Activated CD4-positive, alpha-beta T cell treated with anti-CD3 and anti-CD28 coated beads, Interleukin-2, amount 10 ng/mL, durations not matched to agents 7 days and 5 days (primary cell): ENCODE results near the gene CALY. TPM values are rescaled to one million over a fixed set of nuclear protein-coding genes. Genes with fewer than 3 reads are reported as not detected.

Source experiments
- CTCF ChIA-PET: fragments of 350-600 bp; sonication (Branson Sonifier 250); formaldehyde crosslinking; loops from one replicate; lab custom pipeline; 2021; ENCODE audit warnings: antibody characterized with exemption; lab: Charles Lee
- POLR2A ChIA-PET: fragments of 350-600 bp; sonication (Branson Sonifier 250); formaldehyde crosslinking; loops from one replicate; lab custom pipeline; 2021; ENCODE audit warnings: antibody characterized with exemption; lab: Charles Lee
- DNase-seq: peaks from one replicate; pipeline ENCODE4 v3.0.0-alpha.2; 2020
- H3K27ac Mint-ChIP-seq: one replicate; pipeline ENCODE4 v1.8.0; 2021; ENCODE audit warnings: mild to moderate bottlenecking, moderate library complexity, mixed read lengths
- H3K27me3 Mint-ChIP-seq: one replicate; pipeline ENCODE4 v1.8.0; 2021; ENCODE audit warnings: mixed read lengths
- H3K36me3 Mint-ChIP-seq: one replicate; pipeline ENCODE4 v1.8.0; 2021; ENCODE audit warnings: low read depth, mixed read lengths
- H3K4me1 Mint-ChIP-seq: one replicate; pipeline ENCODE4 v1.8.0; 2021; ENCODE audit warnings: mixed read lengths
- H3K4me3 Mint-ChIP-seq: one replicate; pipeline ENCODE4 v1.8.0; 2021; ENCODE audit warnings: mild to moderate bottlenecking, moderate library complexity, mixed read lengths
- H3K9me3 Mint-ChIP-seq: one replicate; pipeline ENCODE4 v1.8.0; 2021; ENCODE audit warnings: mixed read lengths
- total RNA-seq, 2 experiments: library from RNA; stranded (reverse); gene quantifications; one replicate each; pipeline ENCODE4 v1.2.3, GENCODE V29; 2021

The CALY gene
- total RNA-seq, 2 experiments from 2014 or later = not detected

DNA sequence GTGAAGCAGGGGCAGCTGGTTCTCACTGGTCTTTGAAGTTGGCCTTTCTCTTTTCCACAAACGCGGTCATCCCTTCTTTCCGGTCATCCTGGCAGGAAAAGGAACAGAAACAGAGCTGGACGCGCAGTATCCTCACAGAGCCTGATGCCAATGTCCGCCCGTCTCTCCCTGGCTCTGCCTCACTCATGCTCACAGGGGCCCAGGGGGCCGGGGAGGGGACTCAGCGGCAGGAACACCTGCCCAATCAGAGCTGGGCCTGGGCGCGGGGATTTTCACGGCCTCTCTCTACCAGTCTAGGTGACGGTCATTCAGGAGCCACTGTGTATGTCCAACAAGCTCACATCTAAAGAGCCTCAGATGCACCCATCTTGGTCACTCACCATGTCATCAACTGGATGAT is 26.1 kb upstream of the CALY start:
- no peak overlapping the region for H3K27ac Mint-ChIP-seq
- no peak for DNase-seq
- no peaks in the 10 kb centered on the region for H3K27me3 Mint-ChIP-seq
- H3K4me3 Mint-ChIP-seq = no peak overlapping the region
- H3K36me3 Mint-ChIP-seq = peaks cover 4% of the 10 kb centered on the region
- H3K9me3 Mint-ChIP-seq = no peaks in the 10 kb centered on the region
- no peaks in the 10 kb centered on the region for H3K4me1 Mint-ChIP-seq
- ChIA-PET POLR2A (no interaction called here), CTCF (interaction anchor here (0.5 to 2.0 kb wide), 2 partner anchors 48 to 50 kb away, joined by 3 to 5 read pairs; no protein-coding TSS in a partner anchor)

DNA sequence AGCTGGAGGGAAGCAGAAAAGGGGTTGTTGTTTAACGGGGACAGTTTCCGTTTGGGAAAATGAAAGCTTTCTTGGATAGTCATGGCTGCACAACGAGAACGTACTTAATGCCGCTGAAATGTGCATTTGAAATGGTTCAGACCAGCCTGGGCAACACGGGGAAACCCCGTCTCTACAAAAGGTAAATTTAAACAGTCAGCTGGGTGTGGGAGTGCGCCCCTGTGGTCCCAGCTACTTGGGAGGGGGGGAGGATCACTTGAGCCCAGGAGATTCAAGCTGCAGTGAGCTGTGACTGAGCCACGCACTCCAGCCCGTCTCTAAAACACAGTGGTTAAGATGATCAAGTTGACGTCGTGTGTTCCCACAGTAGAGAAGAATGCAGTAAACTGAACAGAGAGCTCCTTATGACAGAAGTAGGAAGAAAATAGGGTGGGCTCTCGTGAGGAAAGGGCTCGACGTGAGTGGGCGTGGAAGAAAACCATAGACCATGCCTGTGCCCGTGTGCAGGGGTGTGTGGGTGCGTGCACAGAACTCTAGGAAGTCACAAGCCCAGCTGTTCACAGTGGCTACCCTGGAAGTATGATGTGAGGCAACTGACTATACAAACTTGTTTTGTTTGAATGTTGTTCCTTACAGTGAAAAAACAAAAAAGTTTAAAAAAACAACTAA is 25.2 kb upstream of the CALY start:
- POLR2A ChIA-PET = no interaction called here
- no peaks in the 10 kb centered on the region for H3K9me3 Mint-ChIP-seq
- H3K36me3 Mint-ChIP-seq = peaks cover 2% of the 10 kb centered on the region
- no peak overlapping the region for H3K4me3 Mint-ChIP-seq
- no peak overlapping the region for H3K27ac Mint-ChIP-seq
- CTCF ChIA-PET = interaction anchor here (1.1 to 2.0 kb wide), 4 partner anchors 8 to 47 kb away, joined by 3 to 8 read pairs (median 5); no protein-coding TSS in a partner anchor
- H3K4me1 Mint-ChIP-seq = no peaks in the 10 kb centered on the region
- no peak for DNase-seq
- no peaks in the 10 kb centered on the region for H3K27me3 Mint-ChIP-seq

DNA sequence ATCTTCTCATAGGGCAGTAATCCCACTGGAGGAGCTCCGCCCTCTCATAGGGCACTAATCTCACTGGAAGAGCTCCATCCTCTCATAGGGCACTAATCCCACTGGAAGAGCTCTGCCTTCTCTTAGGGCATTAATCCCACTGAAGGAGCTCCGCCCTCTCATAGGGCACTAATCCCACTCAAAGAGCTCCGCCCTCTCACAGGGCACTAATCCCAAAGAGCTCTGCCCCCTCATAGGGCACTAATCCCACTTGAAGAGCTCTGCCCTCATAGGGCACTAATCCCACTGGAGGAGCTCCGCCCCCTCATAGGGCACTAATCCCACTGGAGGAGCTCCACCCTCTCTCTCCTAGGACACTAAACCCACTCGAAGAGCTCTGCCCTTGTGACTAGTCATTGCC is 24.5 kb upstream of the CALY start:
- peaks cover 2% of the 10 kb centered on the region for H3K36me3 Mint-ChIP-seq
- no peaks in the 10 kb centered on the region for H3K9me3 Mint-ChIP-seq
- no peak overlapping the region for H3K27ac Mint-ChIP-seq
- POLR2A ChIA-PET = no interaction called here
- H3K4me1 Mint-ChIP-seq = peaks cover under 1% of the 10 kb centered on the region
- no peak overlapping the region for H3K4me3 Mint-ChIP-seq
- no peak for DNase-seq
- CTCF ChIA-PET = interaction anchor here (0.7 to 2.0 kb wide), 5 partner anchors 9 to 46 kb away, joined by 3 to 8 read pairs (median 5); no protein-coding TSS in a partner anchor
- no peaks in the 10 kb centered on the region for H3K27me3 Mint-ChIP-seq

DNA sequence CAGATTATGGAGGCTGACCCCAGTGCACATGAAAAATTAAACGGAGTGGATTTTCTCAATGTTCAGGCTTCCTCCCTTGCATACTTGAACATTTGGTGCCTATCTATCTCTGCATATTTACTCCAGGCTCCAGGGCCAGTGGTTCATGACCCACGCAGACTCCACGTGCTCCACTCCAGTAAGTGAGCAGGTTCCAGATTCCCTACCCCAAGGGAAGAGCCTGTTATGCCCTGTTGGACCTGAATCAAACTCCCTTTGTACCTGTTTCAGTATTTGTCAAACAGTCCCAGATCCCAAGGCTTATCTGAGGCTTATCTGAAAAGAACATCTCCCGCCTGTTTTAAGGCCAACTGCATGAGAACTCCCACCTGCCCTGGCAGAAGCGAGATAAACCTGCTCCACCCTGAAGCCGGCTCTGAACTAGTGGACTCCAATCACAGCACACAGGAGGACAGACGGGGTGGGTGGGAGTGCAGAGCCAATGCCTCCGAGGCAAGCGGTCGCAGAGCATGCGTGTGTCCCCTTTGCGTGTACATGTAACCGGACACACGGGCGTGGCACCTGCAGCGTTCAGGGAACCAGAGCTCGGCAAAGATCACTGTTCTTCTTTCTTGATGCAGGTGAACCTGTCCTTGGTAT is 23.4 kb upstream of the CALY start:
- ChIA-PET POLR2A (no interaction called here), CTCF (interaction anchor here (1.8 kb wide), 1 partner anchor 31 kb away, joined by 8 read pairs; no protein-coding TSS in a partner anchor)
- Mint-ChIP-seq H3K9me3 (no peaks in the 10 kb centered on the region), H3K4me3 (no peak overlapping the region), H3K36me3 (peaks cover 2% of the 10 kb centered on the region), H3K27me3 (no peaks in the 10 kb centered on the region), H3K27ac (no peak overlapping the region), H3K4me1 (peaks cover 3% of the 10 kb centered on the region)
- DNase-seq = no peak

DNA sequence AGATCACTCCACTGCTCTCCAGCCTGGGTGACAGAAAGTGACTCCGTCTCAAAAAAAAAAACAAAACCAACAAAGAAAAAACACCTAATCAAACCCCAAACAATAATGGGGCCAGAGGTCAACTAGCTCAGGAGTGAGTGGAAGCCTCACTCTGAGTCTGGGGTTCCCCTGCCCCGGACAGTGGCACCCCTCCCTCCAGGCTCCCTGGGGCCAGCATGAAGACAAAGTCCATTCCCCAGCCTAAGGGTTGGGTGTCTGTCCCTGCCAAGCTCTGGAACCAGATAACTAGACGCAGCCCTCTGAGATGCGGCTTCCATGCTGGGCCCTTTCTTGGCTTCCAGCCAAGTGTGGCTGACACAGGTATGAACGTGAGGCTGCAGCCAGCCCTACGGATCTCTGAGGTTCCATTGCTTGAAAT is 22.9 kb upstream of the CALY start:
- H3K4me1 Mint-ChIP-seq = peaks cover 3% of the 10 kb centered on the region
- ChIA-PET POLR2A (no interaction called here), CTCF (interaction anchor here (1.3 kb wide), 1 partner anchor 30 kb away, joined by 3 read pairs; no protein-coding TSS in a partner anchor)
- no peak for DNase-seq
- no peak overlapping the region for H3K27ac Mint-ChIP-seq
- no peaks in the 10 kb centered on the region for H3K27me3 Mint-ChIP-seq
- no peak overlapping the region for H3K4me3 Mint-ChIP-seq
- H3K36me3 Mint-ChIP-seq = peaks cover 2% of the 10 kb centered on the region
- H3K9me3 Mint-ChIP-seq = no peaks in the 10 kb centered on the region

DNA sequence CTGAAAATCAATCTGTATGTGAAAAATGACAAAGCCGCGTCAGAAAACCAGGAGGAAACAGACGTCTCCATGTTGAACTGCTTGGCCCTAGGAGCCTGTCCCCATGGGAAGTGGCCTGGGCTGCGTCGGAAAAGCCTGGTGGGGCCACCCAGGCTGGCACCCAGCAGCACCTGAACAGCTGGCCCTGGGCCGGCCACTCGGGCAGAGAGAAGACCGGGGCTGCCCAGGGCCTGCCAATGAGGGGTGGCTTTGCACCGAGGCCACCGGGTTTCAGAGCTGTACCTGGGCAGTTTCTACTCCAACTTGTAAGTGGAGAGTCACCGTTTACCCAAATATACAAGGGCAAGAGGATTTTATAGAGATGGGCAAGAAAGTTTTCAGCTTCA is 22.2 kb upstream of the CALY start:
- H3K4me1 Mint-ChIP-seq = peaks cover 3% of the 10 kb centered on the region
- no peak overlapping the region for H3K27ac Mint-ChIP-seq
- no peaks in the 10 kb centered on the region for H3K9me3 Mint-ChIP-seq
- ChIA-PET POLR2A (no interaction called here), CTCF (interaction anchor here (1.3 kb wide), 1 partner anchor 29 kb away, joined by 3 read pairs; no protein-coding TSS in a partner anchor)
- H3K27me3 Mint-ChIP-seq = no peaks in the 10 kb centered on the region
- H3K36me3 Mint-ChIP-seq = peaks cover 2% of the 10 kb centered on the region
- peak overlapping the region; percentile 19 for H3K4me3 Mint-ChIP-seq
- DNase-seq = no peak

DNA sequence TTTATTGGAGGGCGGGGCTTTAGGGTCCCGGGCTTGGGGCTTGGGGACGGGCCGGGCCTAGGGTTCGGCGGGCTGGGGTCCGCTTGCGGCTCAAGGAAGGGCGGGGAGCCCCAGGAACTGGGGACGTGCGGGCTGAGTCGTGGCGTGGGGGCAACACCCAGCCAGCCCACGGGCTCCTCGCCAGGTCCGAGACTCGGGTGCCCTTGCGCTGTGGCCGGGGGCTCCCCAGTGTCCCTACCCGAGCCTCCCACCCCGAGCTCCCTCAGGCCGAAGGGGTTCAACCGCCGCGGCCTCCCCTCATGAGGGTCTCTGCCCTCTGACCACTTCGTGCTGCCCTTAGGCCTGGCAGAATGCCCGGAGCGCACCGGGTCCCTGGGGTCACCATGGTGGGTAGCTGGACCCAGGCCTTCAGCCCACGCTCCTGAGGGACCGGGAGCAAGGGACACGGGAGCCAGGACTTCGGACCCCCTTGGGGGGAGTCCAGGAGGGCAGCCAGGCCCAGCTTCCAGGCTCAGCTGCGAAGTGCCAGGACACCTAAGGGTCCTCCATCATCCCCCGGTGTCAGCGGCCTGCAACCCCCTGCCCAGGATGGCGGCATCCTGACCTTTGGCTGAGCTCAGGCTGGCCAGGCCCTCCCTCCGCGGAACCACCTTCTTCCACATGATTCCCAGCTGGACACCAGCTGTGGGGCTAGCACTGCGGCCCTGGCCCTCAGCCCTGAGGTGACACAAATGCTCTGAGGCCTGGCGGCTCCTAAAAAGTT is 21.6 kb upstream of the CALY start:
- Mint-ChIP-seq H3K9me3 (no peaks in the 10 kb centered on the region), H3K27me3 (no peaks in the 10 kb centered on the region), H3K27ac (no peak overlapping the region), H3K4me1 (peaks cover 3% of the 10 kb centered on the region), H3K36me3 (peaks cover 2% of the 10 kb centered on the region), H3K4me3 (peak overlapping the region; percentile 19)
- DNase-seq = no peak
- ChIA-PET CTCF (interaction anchor here (0.9 to 1.3 kb wide), 2 partner anchors 29 kb away, joined by 3 read pairs; no protein-coding TSS in a partner anchor), POLR2A (no interaction called here)

DNA sequence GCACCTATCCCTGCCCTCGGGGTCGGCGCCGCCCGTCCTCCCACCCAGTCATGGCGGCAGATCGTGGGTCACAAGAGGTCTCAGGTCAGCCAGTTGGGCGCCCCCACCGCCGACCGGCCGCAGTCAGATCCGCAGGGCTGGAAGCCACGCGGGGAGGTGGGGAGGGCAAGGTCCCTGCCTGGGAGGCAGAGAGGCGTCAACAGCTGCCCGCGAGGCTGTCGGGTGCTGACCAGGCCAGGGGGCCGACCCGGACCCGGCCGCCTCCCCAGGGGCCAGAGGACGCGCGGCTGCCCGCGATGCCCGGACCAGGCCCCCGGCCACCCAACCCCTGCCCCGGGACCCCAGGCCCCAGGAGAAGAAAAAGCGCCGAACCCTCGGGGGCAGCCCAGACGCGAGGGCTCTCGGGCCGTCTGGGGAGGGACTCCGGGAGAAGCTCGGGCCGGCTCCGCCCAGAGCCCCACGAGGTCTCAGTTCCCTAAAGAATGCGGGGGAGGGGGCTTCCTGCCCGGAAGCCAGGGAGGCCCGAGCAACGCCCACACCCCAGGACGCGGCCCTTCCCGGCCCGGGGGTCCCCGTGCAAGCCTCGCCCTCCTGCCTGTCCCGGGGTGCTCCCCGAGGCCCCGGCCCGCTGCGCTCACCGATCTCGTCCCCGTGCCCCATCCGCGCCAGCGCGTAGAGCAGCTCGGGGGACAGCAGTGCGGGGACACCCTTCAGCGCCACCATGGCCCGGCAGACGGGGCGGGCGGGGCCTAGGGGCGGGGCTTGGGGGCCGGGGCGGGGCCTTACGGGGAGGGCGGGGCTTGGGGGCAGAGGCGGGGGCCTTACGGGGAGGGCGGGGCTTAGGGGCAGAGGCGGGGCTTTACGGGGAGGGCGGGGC is 20.8 kb upstream of the CALY start, which contains the start of gene FUOM:
FUOM (minus strand) TSS at position 735 of the 877 bp plus-strand sequence; CDS start at position 723, 12 bp downstream.
- Mint-ChIP-seq H3K27ac (peak within 1 kb of the TSS; percentile 77), H3K36me3 (no peaks in the 10 kb centered on the region)
- POLR2A ChIA-PET = no interaction called here

DNA sequence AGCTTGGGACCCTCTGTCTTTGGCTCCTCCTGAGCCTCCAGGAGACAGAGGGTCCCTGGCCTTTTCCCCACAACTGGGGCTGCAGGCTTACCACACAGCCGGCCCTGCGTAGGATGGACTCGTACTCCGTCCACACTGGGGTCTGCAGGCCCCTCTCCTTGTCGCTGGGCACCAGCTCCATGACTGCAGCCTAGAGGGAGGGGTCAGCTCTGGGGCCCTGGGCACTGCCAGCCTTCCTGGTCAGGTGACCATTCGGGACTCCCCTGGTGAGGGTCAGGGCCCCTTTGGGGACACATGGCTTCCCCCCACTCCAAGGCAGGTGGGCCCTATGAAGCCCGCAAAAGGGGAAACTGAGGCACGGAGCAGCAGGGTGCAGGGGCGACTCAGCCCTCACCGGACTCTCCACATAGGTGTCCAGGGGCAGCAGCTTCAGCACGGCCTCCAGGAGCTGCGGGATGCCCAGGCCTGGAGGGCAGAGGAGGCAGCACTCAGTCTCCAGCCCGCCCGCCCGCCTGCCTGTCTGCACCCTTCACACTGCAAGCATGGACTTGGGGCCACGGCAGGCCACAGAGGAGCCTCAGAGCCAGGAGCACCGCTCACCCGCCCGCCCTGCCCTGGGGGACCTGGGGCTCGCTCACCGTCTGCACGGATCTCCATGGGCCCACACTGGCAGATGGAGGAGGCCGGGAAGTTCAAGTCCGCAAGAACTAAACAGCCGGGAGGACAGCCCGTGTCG is 20.0 kb upstream of the CALY start:
- Mint-ChIP-seq H3K4me1 (peaks cover 3% of the 10 kb centered on the region), H3K9me3 (no peaks in the 10 kb centered on the region), H3K4me3 (peak overlapping the region; percentile 73), H3K27ac (no peak overlapping the region), H3K36me3 (no peaks in the 10 kb centered on the region), H3K27me3 (no peaks in the 10 kb centered on the region)
- DNase-seq = no peak
- POLR2A ChIA-PET = no interaction called here
- CTCF ChIA-PET = interaction anchor here (0.7 to 1.0 kb wide), 2 partner anchors 10 to 27 kb away, joined by 3 to 5 read pairs; no protein-coding TSS in a partner anchor

More for the DNA sequence above, 20.8 kb upstream of the CALY start, which contains the start of gene FUOM:
- no peaks in the 10 kb centered on the region for H3K9me3 Mint-ChIP-seq
- CTCF ChIA-PET = interaction anchor here (0.7 to 0.9 kb wide), 2 partner anchors 10 to 28 kb away, joined by 3 read pairs; no protein-coding TSS in a partner anchor
- peak; percentile 73 for DNase-seq
- no peaks in the 10 kb centered on the region for H3K27me3 Mint-ChIP-seq
- H3K4me3 Mint-ChIP-seq = peak within 1 kb of the TSS; percentile 73
- H3K4me1 Mint-ChIP-seq = peaks cover 3% of the 10 kb centered on the region

DNA sequence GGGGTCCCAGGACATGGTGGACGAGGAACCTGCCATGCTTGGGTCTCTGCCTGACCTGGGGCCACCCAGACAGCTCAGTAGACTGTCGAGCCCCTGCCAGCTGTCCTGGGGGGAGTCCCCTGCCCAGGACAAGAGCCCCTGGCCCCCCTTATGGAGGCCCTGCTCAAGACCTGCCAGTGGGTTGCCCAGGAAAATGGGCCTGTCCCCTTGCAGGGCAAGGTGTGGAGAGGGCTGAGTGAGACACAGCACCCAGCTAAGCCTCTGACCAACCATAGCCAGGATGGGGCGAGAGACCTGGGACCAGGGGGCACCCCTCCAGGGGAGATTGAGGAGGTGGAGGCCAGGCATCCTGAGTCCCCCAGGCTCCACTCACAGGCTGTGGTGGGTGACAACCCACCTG is 19.3 kb upstream of the CALY start:
- Mint-ChIP-seq H3K4me1 (peaks cover 3% of the 10 kb centered on the region), H3K27ac (no peak overlapping the region), H3K9me3 (no peaks in the 10 kb centered on the region), H3K36me3 (no peaks in the 10 kb centered on the region), H3K27me3 (no peaks in the 10 kb centered on the region), H3K4me3 (peak overlapping the region; percentile 51)
- ChIA-PET POLR2A (no interaction called here), CTCF (interaction anchor here (1.0 to 1.3 kb wide), 2 partner anchors 26 to 27 kb away, joined by 5 read pairs; no protein-coding TSS in a partner anchor)
- no peak for DNase-seq

DNA sequence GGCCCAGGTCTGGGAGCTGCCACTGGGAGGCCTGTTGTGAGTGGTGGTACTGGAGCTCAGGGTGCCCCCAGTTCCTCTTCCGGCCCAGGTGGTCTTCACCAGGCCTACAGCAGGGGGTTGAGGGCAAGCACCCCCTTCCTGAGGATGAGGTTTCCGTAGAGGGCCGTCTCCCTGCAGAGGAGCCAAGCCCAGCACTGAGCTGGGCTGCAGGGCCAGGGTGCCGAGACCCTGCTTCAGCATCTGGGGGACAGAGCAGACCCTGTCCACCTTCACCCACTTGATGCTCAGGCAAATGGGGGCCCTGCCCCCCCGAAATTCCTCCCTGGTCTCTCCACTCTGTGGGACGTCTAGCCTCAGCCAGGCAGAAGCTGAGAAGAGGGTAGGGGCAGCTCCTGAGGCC is 18.6 kb upstream of the CALY start:
- CTCF ChIA-PET = interaction anchor here (0.9 to 1.3 kb wide), 2 partner anchors 26 to 82 kb away, joined by 3 to 5 read pairs; no protein-coding TSS in a partner anchor
- POLR2A ChIA-PET = no interaction called here
- Mint-ChIP-seq H3K9me3 (no peaks in the 10 kb centered on the region), H3K4me1 (peaks cover 3% of the 10 kb centered on the region), H3K27me3 (no peaks in the 10 kb centered on the region), H3K4me3 (no peak overlapping the region), H3K27ac (no peak overlapping the region), H3K36me3 (no peaks in the 10 kb centered on the region)
- DNase-seq = no peak
